C1 segment of cervical spinal cord (tissue), 14 donors: ENCODE data around the gene CA5A.
A peak's percentile ranks its signal among the peaks of the same experiment; 100 is the strongest.

Experiments
- DNase-seq, 14 donors: peaks; one replicate each; lab custom pipeline; 2025; lab: John Stamatoyannopoulos, UW

Gene CA5A

GRCh38 chr16:87963400-87963799 lies 27.1 kb upstream of the CA5A start:
- no peak for DNase-seq

- DNase-seq = no peak
Observed at GRCh38 chr16:87961623-87962022, 25.3 kb upstream of the CA5A start.

GRCh38 chr16:87960852-87961251 lies 24.5 kb upstream of the CA5A start:
- DNase-seq = no peak

- no peak for DNase-seq
Observed at GRCh38 chr16:87960296-87960695, 24.0 kb upstream of the CA5A start.

- DNase-seq = no peak
Observed at GRCh38 chr16:87959391-87959990, 23.2 kb upstream of the CA5A start.

- DNase-seq = no peak
Observed at GRCh38 chr16:87958632-87959031, 22.3 kb upstream of the CA5A start.

- DNase-seq = no peak
Observed at GRCh38 chr16:87957296-87958094, 21.2 kb upstream of the CA5A start.

- peak in 3 of 14 donors; percentile 26 to 41 (median 26) for DNase-seq
Observed at GRCh38 chr16:87956365-87957231, 20.3 kb upstream of the CA5A start.

GRCh38 chr16:87956098-87956364 lies 19.7 kb upstream of the CA5A start:
- DNase-seq = no peak

- no peak for DNase-seq
Observed at GRCh38 chr16:87955302-87956097, 19.2 kb upstream of the CA5A start.

DNA sequence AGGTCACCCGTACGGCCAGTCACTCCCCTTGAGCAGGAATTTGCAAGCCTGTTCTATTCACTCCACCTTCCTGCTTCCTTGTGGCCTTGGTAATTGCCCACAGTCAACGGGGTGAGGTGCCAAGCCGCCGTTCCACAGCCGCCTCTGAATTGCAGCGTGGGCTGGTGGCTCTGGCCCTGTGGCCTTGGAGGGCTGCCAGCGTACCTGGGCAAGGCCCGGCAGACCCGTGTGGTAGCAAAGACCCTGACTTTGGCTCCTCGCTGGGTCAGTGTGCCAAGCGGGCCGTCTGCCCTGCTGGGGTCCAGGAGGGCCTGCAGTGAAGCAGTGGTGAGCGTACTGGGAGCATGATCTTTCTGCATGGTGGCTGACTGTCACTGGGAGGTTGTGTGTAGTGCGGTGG lies 18.5 kb upstream of the CA5A start:
- no peak for DNase-seq

DNA sequence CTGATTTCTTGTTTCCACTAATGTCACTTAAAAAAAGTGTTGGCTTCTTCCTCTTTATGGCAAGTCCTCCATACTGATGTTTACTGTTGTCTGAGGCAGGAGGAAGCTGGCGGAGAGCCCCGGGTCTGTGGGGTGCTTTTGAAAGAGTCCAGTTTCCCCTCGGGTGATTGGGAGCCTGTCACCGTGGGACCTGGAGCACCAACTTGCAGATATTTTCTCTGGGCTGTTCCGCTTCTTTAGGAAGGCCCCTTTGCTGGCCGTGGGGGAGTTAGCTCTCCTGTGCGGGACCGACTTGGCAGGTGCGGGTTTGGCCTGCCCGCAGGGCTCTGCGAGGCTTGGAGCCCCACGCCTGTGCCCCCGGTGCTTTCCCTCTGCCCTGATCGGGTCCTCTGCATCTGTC lies 18.0 kb upstream of the CA5A start:
- peak in 2 of 14 donors; percentile 20 to 21 for DNase-seq

- DNase-seq = peak in 1 of 14 donors; percentile 14
Observed at GRCh38 chr16:87953308-87954215, 17.2 kb upstream of the CA5A start.

GRCh38 chr16:87952751-87953150 lies 16.4 kb upstream of the CA5A start:
- DNase-seq = no peak

DNA sequence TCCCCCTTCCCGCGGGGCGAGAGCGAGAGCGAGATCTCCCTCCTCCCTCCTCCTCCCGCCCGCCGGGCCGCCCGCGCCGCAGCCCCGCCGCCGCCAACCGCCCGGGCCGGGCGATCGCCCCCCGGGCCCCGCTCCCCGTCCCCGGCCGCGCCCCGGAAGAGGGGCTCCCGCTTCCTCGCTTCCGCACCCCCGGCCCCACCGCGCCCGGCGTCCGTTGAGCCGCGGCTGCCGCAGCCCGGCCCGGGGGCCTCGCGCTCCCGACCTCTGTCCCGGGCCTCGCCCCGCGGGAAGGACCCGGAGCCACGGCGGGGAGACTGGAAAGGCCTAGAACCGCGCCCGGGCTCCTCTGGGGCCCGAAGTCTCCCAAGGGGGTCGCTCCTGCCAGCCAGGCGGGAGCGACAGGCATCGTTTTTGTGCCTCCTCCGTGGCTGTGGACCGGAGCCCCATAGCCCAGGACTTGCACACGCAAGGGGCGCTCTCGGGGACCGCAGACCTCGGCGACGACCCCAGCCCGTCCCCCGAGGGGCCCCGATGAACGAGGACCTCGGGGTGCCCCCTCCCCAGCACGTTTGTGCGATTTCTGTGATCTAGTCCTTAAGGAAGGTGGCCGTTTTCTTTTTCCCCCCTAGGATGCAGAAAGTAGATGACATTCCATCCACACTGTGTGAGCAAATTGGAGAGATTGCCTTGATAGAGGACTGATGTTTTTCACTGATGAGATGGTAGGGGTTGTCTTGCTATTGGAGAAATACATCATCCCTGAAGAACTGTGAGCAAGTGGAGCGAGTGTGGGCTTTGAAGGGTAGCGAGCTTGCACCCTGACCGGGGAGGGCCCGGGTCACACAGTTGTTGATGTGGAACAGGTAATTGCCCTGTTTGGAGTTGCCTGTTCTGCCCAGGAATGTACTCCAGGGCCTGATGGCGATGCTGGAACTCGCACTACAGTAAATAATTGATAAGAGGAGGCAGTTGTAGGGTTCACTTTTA lies 15.5 kb upstream of the CA5A start:
- DNase-seq = peak in 4 of 14 donors; percentile 12 to 62 (median 42)

DNA sequence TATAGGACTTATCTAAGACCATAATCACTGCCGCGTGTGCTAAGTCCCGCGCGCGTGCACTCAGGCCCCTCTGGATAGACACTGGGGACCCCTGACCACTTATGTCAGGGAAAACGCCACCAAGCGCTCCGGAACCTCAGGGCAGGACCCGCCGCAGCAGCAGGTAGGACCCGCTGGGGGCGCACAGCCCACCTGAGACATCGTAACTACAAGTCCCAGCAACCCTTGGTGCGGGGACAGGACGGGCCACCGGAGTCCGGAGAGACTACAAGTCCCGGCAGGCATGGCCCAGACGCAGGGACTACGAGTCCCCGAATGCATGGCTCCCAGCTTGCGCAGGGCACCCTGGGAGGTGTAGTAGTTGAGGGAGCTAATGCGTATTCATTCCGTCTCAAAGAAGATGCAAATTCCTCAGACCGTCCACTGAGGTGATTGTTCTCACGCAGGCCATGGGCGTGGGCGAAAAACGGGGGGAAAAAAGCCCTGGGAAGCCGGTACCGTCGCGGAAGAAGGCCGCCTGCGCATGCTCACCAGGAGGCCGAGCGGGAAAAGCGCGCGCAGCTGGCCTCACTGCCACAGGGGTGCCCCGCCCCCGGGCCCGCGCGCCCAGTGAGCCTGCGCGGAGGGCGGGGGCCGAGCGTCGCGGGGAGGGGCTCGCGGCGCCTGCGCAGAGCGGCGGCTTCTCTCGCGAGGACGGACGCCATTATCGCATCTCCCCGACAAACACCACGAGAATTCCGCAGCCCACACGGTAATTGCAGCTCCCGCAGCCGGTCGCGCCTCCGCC lies 14.6 kb upstream of the CA5A start, which contains the start of gene BANP:
BANP (plus strand) TSS at position 670 of the 787 bp plus-strand sequence. CDS start 23,682 bp downstream, outside the sequence.
- DNase-seq = peak; percentile 87 to 99 (median 98)

DNA sequence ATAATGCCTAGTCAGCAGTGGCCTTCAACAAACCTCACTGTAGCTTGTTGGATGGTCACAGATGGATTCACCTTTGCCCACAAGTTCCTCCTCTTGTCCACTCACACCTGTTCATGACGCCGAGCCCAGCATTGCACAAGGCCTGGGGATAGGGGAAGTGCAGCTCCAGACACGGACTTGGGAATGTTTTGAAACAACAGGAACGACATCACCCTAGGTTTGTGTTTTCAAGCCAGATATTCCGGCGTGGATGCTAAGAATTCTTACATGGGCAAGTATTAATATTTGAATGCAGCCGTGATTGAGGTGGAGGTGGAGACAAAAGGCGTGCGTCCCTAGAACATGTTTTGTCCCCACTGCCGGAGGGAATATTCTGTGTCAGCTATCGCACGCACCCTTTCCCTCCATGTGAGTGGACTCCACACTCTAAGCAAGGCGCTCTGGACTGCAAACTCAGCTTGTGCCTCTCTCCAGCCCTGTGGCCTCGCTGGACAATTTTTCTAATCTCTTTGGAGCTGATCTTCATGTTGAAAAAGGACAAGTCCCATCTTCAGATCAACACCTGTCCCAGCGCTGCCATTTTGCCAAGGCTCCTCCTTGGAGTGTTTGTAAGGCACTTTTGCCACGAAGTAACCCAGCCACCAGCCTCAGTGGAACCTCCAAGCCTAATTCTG lies 12.9 kb upstream of the CA5A start:
- no peak for DNase-seq

- DNase-seq = no peak
Observed at GRCh38 chr16:87948735-87949070, 12.4 kb upstream of the CA5A start.
